Measurements from ENCODE around the gene ALDOB. TPM values are rescaled to one million over a fixed set of nuclear protein-coding genes. Genes with fewer than 3 reads are reported as not detected.

The ALDOB gene
- total RNA-seq, 1 experiment from 2014 or later, result not detected

DNA sequence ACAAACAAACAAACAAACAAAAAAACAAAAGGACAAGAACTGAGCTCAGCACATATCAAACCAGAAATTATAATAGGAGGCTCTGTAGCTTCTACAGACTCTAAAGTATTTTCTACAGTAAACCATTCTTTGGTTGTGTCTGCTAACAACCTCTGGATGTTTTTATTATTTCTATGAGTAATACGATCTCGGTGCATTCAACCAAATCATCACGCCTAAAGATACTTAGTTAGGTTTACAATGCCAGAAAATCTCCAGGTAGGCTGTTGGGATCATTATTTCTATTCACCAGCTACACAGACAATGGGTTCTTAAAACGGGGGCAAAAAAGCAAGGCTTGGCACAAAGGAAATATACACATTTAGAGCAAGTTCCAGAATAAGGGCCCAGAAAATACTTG is 41.6 kb upstream of the ALDOB start:
- Histone ChIP-seq H3K27ac (ENCODE audit: insufficient read length, low read depth, low read length) (no peak overlapping the region), H3K9ac (ENCODE audit: extremely low read depth, insufficient read length, low read length) (no peak overlapping the region), H4K5ac (ENCODE audit: insufficient read length, low read depth, low read length) (no peak overlapping the region), H2BK5ac (ENCODE audit: insufficient read length, low read length) (no peak overlapping the region), H3K23ac (ENCODE audit: insufficient read length, low read depth, low read length) (no peak overlapping the region), H3K23me2 (ENCODE audit: insufficient read length, low read depth, low read length, poor library complexity, severe bottlenecking) (no peaks in the 10 kb centered on the region), H2BK12ac (ENCODE audit: insufficient read length, low read depth, low read length) (no peak overlapping the region), H3K4me2 (ENCODE audit: insufficient read depth, insufficient read length, low read length) (no peak overlapping the region), H3K4me1 (ENCODE audit: insufficient read depth, low read length) (peaks cover 8% of the 10 kb centered on the region), H2BK120ac (ENCODE audit: low read depth, low read length, poor library complexity, severe bottlenecking) (no peak overlapping the region), H3K14ac (ENCODE audit: insufficient read depth, low read length) (no peak overlapping the region), H3K79me1 (ENCODE audit: insufficient read depth, low read depth, low read length, poor library complexity, severe bottlenecking) (no peaks in the 10 kb centered on the region), H3T11ph (ENCODE audit: low read length) (no peak overlapping the region), H4K91ac (ENCODE audit: insufficient read length, low read depth, low read length) (no peak overlapping the region), H2AFZ (ENCODE audit: low read length) (no peak overlapping the region), H3K4ac (ENCODE audit: low read depth, low read length) (no peak overlapping the region), H3K18ac (ENCODE audit: insufficient read length, low read depth, low read length) (no peak overlapping the region), H2BK15ac (ENCODE audit: low read depth, low read length) (no peak overlapping the region), H2AK5ac (ENCODE audit: insufficient read length, low read length) (no peak overlapping the region), H2BK20ac (ENCODE audit: low read depth, low read length, poor library complexity, severe bottlenecking) (no peak overlapping the region), H4K8ac (replicated peaks; ENCODE audit: insufficient read length, low read depth, low read length) (no peak overlapping the region), H3K27me3 (ENCODE audit: insufficient read depth, low read length) (no peaks in the 10 kb centered on the region), H4K20me1 (ENCODE audit: control insufficient read depth, insufficient read depth, insufficient read length) (no peaks in the 10 kb centered on the region), H3K56ac (ENCODE audit: insufficient read length, low read depth, low read length) (no peak overlapping the region), H3K79me2 (ENCODE audit: insufficient read depth, low read length) (no peaks in the 10 kb centered on the region), H3K9me3 (ENCODE audit: control insufficient read depth, low read depth, low read length) (no peaks in the 10 kb centered on the region)
- Mint-ChIP-seq H3K9me3 (no peaks in the 10 kb centered on the region), H3K27ac (peak overlapping the region in 1 of 3 experiments; percentile 37; a peak in 1 of 7 replicates), H3K27me3 (ENCODE audit: low read depth) (no peaks in the 10 kb centered on the region), H3K4me3 (no peak overlapping the region), H3K4me1 (peaks cover 26 to 34% of the 10 kb centered on the region in 2 experiments), H3K36me3 (ENCODE audit: insufficient read depth in 1 of 3, low read depth in 3 of 3) (peaks cover 18 to 31% (median 30%) of the 10 kb centered on the region in 3 experiments; a peak in 6 of 7 replicates)
- DNase-seq, result no peak
- WGBS (ENCODE audit: extremely low coverage, insufficient read length, low lambda C conversion rate), result no CpG with 5 or more reads among the region's 4 CpGs
- TF ChIP-seq, protein P1, sequence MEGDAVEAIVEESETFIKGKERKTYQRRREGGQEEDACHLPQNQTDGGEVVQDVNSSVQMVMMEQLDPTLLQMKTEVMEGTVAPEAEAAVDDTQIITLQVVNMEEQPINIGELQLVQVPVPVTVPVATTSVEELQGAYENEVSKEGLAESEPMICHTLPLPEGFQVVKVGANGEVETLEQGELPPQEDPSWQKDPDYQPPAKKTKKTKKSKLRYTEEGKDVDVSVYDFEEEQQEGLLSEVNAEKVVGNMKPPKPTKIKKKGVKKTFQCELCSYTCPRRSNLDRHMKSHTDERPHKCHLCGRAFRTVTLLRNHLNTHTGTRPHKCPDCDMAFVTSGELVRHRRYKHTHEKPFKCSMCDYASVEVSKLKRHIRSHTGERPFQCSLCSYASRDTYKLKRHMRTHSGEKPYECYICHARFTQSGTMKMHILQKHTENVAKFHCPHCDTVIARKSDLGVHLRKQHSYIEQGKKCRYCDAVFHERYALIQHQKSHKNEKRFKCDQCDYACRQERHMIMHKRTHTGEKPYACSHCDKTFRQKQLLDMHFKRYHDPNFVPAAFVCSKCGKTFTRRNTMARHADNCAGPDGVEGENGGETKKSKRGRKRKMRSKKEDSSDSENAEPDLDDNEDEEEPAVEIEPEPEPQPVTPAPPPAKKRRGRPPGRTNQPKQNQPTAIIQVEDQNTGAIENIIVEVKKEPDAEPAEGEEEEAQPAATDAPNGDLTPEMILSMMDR (conservative IDR thresholded peaks at IDR 0.05), result no peak
